Measurements from ENCODE around the gene SELENON. TPM values are rescaled to one million over a fixed set of nuclear protein-coding genes. Genes with fewer than 3 reads are reported as not detected.

Gene SELENON
- total and polyA plus RNA-seq, 9 of the 15 experiments (the other 6 are each of a cell fraction or from before 2014, with no cell fraction given), result 0.43 to 26.7 (median 7.0) TPM

- peak; percentile 70; the same call in 1 of the 2 replicates for TF ChIP-seq ZNF584 (CRISPR knock-in tag; IDR thresholded peaks at IDR 0.05; ENCODE audit: low read depth)
- TF ChIP-seq XRCC5 (IDR thresholded peaks at IDR 0.05; ENCODE audit: low read depth, low read length), result no peak
- no peak for TF ChIP-seq MIER1 (IDR thresholded peaks at IDR 0.05; ENCODE audit: low read depth)
- TF ChIP-seq DLX4 (CRISPR knock-in tag; IDR thresholded peaks at IDR 0.05), result no peak
- TF ChIP-seq MCM2 (IDR thresholded peaks at IDR 0.05; ENCODE audit: low read depth), result no peak
- peak; percentile 72 for TF ChIP-seq MEF2D (tag; conservative IDR thresholded peaks at IDR 0.05; ENCODE audit: low read depth)
- TF ChIP-seq NFE2L1 (tag; IDR thresholded peaks at IDR 0.05; ENCODE audit: borderline replicate concordance, low read depth), result no peak
- TF ChIP-seq REST (IDR thresholded peaks at IDR 0.05; ENCODE audit: borderline replicate concordance), result no peak
- no peak for TF ChIP-seq REST (CRISPR knock-in tag; IDR thresholded peaks at IDR 0.05; ENCODE audit: low read depth)
- TF ChIP-seq ZNF23 (CRISPR knock-in tag; IDR thresholded peaks at IDR 0.05), result no peak
- TF ChIP-seq ZNF609 (CRISPR knock-in tag; IDR thresholded peaks at IDR 0.05; ENCODE audit: borderline replicate concordance), result no peak; the same call in 1 of the 2 replicates
- no peak for TF ChIP-seq CSDE1 (IDR thresholded peaks at IDR 0.05)
- TF ChIP-seq ZNF449 (CRISPR knock-in tag; IDR thresholded peaks at IDR 0.05), result no peak
These were observed 17.3 kb upstream of the SELENON start (continued) for GRCh38 chr1:25782608-25783201.

Measured in K562 (cell line).